ENCODE data around the gene PPEF1. TPM values are rescaled to one million over a fixed set of nuclear protein-coding genes. Genes with fewer than 3 reads are reported as not detected.

PPEF1 gene
- total and polyA plus RNA-seq, 2 of the 8 experiments (the other 6 are each of a cell fraction or from before 2014, with no cell fraction given): 0.08 to 0.30 TPM

DNA sequence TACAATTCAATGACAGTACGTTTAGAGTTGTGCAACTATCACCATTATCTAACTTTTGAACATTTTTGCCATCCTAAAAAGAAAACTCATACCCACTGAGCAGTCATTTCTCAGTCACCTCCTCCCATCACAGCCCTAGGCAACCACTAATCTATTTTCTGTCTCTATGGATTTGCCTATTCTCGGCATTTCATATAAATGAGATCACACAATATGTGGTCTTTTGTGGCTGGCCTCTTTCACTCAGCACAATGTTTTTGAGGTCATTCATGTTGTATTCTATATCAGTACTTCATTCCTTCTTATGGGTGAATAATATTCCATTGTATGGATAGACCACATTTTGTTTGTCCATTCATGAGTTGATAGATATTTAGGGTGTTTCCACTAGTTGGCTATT lies 103.0 kb downstream of the PPEF1 start:
- Histone ChIP-seq H2BK12ac (ENCODE audit: low read depth, low read length) (no peak overlapping the region), H2AFZ (ENCODE audit: low read length) (no peak overlapping the region), H3K14ac (ENCODE audit: insufficient read length) (no peak overlapping the region), H3K4ac (replicated peaks; ENCODE audit: insufficient read length, low read depth, low read length) (no peak overlapping the region), H3K36me3 (ENCODE audit: control insufficient read depth in 2 of 4, insufficient read depth in 4 of 4, low read length in 3 of 4) (no peaks in the 10 kb centered on the region), H3K4me3 (ENCODE audit: extremely low read depth in 1 of 4, insufficient read depth in 2 of 4, low read depth in 3 of 4, low read length in 4 of 4) (no peak overlapping the region), H4K5ac (ENCODE audit: insufficient read length, low read depth, low read length) (no peak overlapping the region), H4K20me1 (replicated peaks in 1 of 2; ENCODE audit: control insufficient read depth in 1 of 2, insufficient read depth in 2 of 2, low read length in 2 of 2) (no peaks in the 10 kb centered on the region), H3K4me1 (replicated peaks in 1 of 4; ENCODE audit: control insufficient read depth in 3 of 4, insufficient read depth in 4 of 4, low read length in 3 of 4) (no peaks in the 10 kb centered on the region), H3K27ac (ENCODE audit: low read depth, low read length) (no peak overlapping the region), H2BK5ac (ENCODE audit: low read depth, low read length) (no peak overlapping the region), H3K27me3 (replicated peaks in 1 of 4; ENCODE audit: control insufficient read depth in 3 of 4, extremely low read depth in 1 of 4, insufficient read depth in 3 of 4, low read length in 3 of 4) (no peaks in the 10 kb centered on the region), H3K23me2 (ENCODE audit: low read depth, low read length) (no peaks in the 10 kb centered on the region), H2BK120ac (replicated peaks; ENCODE audit: low read depth, low read length) (no peak overlapping the region), H3K9me3 (ENCODE audit: insufficient read depth in 2 of 2, low read depth in 1 of 2, low read length in 1 of 2) (no peaks in the 10 kb centered on the region), H2BK15ac (ENCODE audit: low read length) (no peak overlapping the region), H3K4me2 (ENCODE audit: insufficient read depth in 1 of 2, low read depth in 2 of 2, low read length in 2 of 2) (no peak overlapping the region), H3K79me1 (ENCODE audit: low read depth, low read length) (no peaks in the 10 kb centered on the region), H3K18ac (ENCODE audit: extremely low read depth, low read length) (no peak overlapping the region), H2AK5ac (ENCODE audit: low read depth, low read length) (no peak overlapping the region), H3K56ac (replicated peaks; ENCODE audit: insufficient read length, low read depth, low read length) (no peak overlapping the region), H4K8ac (ENCODE audit: extremely low read depth, insufficient read depth, low read length) (no peak overlapping the region), H2BK20ac (ENCODE audit: low read length) (no peak overlapping the region), H3K23ac (ENCODE audit: insufficient read length) (no peak overlapping the region), H3K9ac (replicated peaks in 1 of 4; ENCODE audit: extremely low read depth in 1 of 4, low read depth in 3 of 4, low read length in 3 of 4) (no peak overlapping the region), H4K91ac (replicated peaks; ENCODE audit: insufficient read length, low read length) (no peak overlapping the region), H3K79me2 (ENCODE audit: control insufficient read depth in 1 of 2, insufficient read depth in 2 of 2, low read length in 2 of 2) (no peaks in the 10 kb centered on the region)
- 84% methylated on average over 2 of the region's 2 CpGs; no CpG with 5 or more reads in 1 of the 2 experiments for WGBS, 2 experiments (ENCODE audit: extremely low coverage in 1 of 2, insufficient coverage in 1 of 2, insufficient read length in 1 of 2, insufficient replicate concordance in 2 of 2, low coverage in 1 of 2, low lambda C conversion rate in 2 of 2, missing lambda C conversion rate in 1 of 2)
- CTCF ChIA-PET (ENCODE audit: partially characterized antibody): interaction anchor here (1.2 kb wide), 1 partner anchor 134 kb away, joined by 3 read pairs; no protein-coding TSS in a partner anchor
- FAIRE-seq: no peak
- POLR2A ChIA-PET (ENCODE audit: partially characterized antibody): interaction anchor here (1.3 kb wide), 1 partner anchor 11 kb away, joined by 3 read pairs; no protein-coding TSS in a partner anchor
- no peak for DNase-seq (ENCODE audit: low read depth in 1 of 2, low spot score in 2 of 2)
- TF ChIP-seq SIN3A (conservative IDR thresholded peaks at IDR 0.05 in 1 of 2, IDR thresholded peaks at IDR 0.05 in 1 of 2; ENCODE audit: low read depth in 1 of 2, low read length in 2 of 2) (no peak), CREB1 (IDR thresholded peaks at IDR 0.05) (no peak), BCL11A (IDR thresholded peaks at IDR 0.05; ENCODE audit: low read depth in 2 of 2, low read length in 2 of 2) (no peak), TCF12 (IDR thresholded peaks at IDR 0.05; ENCODE audit: low read depth, low read length) (no peak), CHD2 (IDR thresholded peaks at IDR 0.05; ENCODE audit: low read length) (no peak), SIX5 (IDR thresholded peaks at IDR 0.05; ENCODE audit: low read depth, low read length) (no peak), KDM5A (IDR thresholded peaks at IDR 0.05; ENCODE audit: low read length) (no peak), SAP30 (IDR thresholded peaks at IDR 0.05; ENCODE audit: insufficient read depth, insufficient replicate concordance, low read length) (no peak), JUN (IDR thresholded peaks at IDR 0.05; ENCODE audit: low read depth, low read length) (no peak), EGR1 (IDR thresholded peaks at IDR 0.05; ENCODE audit: borderline replicate concordance, low read depth, low read length) (no peak)
- TF ChIP-seq, protein P1, sequence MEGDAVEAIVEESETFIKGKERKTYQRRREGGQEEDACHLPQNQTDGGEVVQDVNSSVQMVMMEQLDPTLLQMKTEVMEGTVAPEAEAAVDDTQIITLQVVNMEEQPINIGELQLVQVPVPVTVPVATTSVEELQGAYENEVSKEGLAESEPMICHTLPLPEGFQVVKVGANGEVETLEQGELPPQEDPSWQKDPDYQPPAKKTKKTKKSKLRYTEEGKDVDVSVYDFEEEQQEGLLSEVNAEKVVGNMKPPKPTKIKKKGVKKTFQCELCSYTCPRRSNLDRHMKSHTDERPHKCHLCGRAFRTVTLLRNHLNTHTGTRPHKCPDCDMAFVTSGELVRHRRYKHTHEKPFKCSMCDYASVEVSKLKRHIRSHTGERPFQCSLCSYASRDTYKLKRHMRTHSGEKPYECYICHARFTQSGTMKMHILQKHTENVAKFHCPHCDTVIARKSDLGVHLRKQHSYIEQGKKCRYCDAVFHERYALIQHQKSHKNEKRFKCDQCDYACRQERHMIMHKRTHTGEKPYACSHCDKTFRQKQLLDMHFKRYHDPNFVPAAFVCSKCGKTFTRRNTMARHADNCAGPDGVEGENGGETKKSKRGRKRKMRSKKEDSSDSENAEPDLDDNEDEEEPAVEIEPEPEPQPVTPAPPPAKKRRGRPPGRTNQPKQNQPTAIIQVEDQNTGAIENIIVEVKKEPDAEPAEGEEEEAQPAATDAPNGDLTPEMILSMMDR (IDR thresholded peaks at IDR 0.05; ENCODE audit: control extremely low read depth in 1 of 3, insufficient read depth in 1 of 3, low read depth in 1 of 3, low read length in 3 of 3): no peak

Data from H1 (cell line).